Limb (tissue), 2 donors: ENCODE results near the gene CUBN.

Experiments used
- DNase-seq, 2 donors: peaks; one replicate each; pipeline ENCODE4 v3.0.0-alpha.2; 2016; ENCODE audit errors: extremely low spot score in 2 of 2

CUBN gene

DNA sequence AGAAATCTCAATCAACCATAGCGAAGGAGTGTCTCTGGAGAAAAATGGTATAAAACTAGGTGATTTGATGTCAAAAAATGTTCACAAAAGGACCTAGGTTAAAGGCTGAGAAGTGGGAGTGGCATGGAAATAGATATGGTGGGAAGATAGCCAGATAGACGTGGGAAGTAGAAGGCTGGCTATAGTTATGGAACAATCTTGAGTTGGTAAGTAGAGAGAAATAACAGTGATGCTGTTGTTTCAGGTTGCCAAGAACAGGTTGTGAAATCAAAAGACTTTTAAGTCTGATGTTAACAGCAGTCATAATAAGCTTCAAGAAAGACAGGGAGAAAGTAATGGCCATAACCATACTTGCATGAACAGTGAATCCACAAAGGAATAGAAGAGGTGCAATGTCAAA is 206.3 kb downstream of the CUBN start:
- DNase-seq: no peak

DNA sequence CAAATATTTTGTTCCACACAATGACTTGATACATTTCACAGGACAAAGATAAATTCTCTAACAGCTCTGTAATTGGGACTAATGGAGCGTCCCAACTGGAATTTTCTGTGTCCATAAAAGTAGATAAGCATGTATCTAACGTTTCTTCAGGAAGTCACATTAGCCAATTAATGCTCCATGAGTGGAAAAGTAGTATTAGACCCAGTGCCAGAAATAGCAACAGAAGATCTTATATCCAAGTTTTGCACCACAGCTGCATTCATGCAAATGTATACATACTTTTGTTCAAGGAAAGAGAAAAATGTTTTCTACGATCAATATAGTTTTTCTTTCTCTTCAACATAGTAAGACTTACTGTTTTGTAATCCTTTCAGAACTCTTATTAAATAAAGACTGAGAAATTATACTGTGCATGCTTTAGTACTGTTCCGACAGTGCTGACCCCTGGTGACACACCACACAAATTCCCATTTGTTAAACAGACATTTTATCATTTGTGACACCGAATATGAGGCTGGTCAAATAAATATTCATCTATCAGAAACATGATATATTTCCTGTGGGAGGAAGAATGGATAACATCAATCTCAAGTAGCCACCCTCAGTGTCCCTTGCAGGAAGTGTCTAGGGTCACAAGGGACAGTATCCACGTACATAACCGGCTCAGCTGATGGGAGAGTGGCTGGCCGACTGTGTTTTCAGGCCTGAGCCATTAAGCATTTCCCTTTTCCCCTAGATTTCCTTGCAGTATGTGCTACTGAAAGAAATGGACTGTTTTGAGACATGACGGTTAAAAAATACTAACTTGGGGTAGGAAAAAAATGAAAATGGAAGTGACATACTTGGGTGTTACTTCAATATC is 210.3 kb downstream of the CUBN start:
- DNase-seq: no peak

DNA sequence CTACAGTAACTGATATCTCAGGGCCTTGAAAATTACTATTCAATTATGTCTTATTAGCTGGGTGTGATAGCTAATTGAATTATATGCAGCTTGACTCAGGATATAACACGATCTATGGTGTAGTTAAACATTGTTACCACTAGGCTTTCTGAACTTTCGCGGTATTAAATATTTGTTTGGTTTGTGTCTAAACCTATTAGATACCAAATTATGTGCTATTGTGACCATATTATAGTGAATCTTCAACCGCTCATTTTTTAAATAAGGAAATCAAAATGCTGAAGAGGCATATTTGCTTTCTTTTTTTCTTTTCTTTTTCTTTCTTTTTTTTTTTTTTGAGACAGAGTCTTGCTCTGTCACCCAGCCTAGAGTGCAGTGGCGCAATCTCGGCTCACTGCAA is 213.1 kb downstream of the CUBN start:
- DNase-seq: no peak

GRCh38 chr10:16915300-16915699 is 214.3 kb downstream of the CUBN start:
- DNase-seq: no peak

GRCh38 chr10:16913266-16913665 is 216.3 kb downstream of the CUBN start:
- no peak for DNase-seq

GRCh38 chr10:16910793-16911164 is 218.8 kb downstream of the CUBN start:
- DNase-seq: no peak

GRCh38 chr10:16909961-16910792 is 219.4 kb downstream of the CUBN start:
- DNase-seq: no peak

DNA sequence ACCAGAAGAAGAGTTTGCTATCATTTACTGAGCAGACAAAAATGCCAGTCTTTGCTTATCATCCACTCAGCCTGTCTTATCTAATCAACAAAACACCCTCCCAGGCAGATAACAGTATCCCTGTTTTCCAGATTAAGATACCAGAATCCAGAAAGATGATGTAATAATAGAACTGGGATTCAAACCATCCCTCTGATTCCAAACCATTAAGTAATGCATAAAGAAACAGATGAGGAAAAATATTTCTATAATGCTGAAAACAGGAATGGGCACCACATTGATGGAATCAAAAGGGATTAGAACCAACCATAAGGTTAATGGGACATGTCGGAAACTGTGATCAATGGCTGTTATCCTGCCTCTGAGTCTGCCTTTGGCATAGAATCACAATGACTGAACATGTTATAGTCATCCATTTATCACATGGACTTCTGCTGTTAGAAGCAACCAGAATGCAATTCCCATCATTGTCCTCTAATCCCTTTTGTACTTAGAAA is 220.3 kb downstream of the CUBN start:
- DNase-seq: no peak

GRCh38 chr10:16907687-16908086 is 221.9 kb downstream of the CUBN start:
- no peak for DNase-seq

- DNase-seq: peak in 1 of 2 donors; percentile 79
Measured at GRCh38 chr10:16905320-16905719, 224.3 kb downstream of the CUBN start.

GRCh38 chr10:16904639-16905061 is 225.0 kb downstream of the CUBN start:
- peak in 1 of 2 donors; percentile 62 for DNase-seq

- DNase-seq: no peak
Measured at GRCh38 chr10:16904049-16904448, 225.6 kb downstream of the CUBN start.

DNA sequence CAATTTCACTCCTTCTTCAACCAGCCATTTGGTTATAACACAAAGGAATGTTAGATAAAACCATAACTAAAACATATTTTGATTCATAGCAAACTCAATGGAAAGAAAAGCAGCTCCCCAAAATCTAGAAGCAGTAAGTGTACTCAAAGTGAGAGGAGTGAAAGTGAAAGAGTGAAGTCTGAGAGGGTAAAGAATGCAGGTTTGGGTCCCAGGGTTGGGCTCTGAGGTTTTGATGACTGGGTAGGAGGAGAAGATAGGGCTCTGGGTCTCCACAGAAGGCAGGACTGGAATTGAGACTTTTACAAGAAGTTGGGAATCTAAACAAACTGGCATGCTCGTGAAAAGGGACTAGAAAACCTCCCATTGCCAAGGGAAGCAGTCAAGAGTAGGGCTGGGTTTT is 227.0 kb downstream of the CUBN start:
- DNase-seq: no peak

DNA sequence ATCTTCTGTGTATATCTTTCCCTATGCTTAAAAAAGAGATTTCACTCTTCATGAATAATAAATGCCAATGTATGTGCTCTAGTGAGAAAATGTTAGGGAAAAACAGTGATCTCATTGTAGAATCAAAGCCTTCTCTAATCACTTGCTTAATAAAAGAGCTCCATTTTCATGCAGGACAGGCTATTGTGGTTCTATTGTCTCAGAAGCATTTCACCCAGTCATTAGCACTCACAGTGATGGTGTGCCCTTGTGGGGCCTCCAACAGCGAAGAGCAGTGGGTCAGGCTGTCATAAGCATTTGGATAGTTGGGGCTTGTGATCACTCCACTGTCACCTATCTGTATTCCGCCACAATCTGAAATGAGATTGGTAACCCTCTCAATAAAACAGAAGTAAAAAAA is 228.5 kb downstream of the CUBN start:
- DNase-seq: no peak

DNA sequence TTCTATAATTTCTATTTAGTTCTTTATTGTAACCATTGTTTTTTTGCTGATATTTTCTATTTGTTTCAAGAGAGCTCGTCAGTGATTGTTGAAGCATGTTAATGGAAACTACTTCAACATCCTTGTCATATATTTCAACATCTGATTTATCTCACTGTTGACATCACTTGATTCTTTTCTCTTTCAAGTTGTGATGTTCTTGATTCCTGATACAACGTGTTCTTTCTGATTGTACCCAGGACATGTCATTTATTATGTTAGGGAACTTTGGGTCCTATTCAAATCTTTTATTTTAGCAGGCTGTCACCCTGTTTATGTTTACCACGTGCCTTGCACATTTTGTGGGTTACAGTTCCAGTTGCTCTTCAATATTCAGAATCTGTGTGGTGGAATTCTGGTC is 232.6 kb downstream of the CUBN start:
- DNase-seq: no peak

DNA sequence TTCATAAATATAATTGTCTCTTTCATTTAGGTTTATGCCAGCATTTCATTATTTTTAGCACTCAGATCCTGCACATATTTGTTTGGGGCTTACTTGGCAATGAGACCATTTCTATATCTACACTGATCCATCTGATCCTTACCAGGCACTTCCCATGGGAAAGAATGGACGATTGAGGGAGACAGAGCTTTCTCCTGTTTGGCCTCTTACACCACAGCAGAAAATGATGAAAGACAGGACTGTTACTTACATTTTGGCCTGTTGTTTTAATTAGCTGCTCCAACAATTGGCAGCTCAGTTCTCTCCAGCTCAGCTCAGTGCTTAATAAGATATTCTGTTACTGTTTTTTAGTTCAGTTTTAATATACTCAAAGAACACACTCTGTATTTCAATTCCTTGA is 234.8 kb downstream of the CUBN start:
- no peak for DNase-seq

DNA sequence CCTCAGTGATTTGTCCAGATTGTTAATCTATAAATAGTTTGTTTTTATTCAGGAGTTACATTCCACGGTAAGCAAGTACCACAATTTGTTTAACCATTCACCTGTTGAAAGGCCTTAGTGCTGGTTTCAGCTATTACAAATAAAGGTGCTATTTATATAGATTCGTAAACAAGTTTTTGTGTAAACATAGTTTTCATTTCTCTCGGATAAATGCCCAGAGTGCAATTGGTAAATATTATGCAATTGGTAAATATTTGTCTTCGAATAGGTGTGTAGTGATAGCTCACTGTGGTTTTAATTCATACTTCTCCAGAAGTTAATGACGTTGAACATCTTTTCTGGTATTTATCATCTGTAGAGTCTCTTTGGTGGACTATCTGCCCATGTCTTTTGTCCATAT is 235.9 kb downstream of the CUBN start:
- DNase-seq: no peak

- DNase-seq: no peak
Measured at GRCh38 chr10:16891375-16892313, 238.0 kb downstream of the CUBN start.

- no peak for DNase-seq
Measured at GRCh38 chr10:16890691-16891090, 238.9 kb downstream of the CUBN start.

DNA sequence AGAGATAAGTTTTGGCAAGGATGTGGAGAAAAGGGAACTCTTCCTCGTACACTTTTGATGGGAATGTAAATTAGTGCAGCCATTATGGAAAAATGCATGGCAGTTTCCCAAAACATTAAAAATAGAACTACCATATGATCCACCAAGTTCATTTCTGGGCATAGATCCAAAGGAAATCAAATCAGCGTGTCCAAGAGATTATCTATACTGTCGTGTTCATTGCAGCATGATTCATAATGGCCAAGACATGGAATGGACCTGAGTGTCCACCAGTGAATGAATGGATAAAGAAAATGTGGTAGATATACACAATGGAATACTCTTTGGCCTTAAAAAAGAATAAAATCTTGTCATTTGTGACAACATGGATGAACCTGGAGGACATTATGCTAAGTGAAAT is 242.0 kb downstream of the CUBN start:
- no peak for DNase-seq

DNA sequence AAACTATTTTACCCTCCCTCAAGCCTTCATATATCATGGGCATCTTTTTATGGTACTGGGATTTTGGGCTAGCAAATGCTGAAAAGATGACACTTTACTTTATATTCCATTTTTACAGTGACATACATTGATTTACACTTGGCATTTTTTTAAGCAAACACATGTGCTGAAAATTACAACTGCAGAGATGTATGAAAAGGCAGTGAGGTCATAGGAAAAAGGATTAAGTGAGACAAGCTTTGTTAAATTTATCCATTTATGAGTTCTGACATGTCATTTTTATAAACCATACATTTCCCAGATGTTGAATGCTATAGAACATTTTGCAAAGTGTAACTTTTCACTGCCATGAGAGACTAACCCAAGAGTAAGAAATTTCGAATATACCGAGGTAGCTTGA is 243.6 kb downstream of the CUBN start:
- peak in 1 of 2 donors; percentile 70 for DNase-seq
